Heart left ventricle (tissue), 16 donors: ENCODE results near the gene GNAS. TPM values are rescaled to one million over a fixed set of nuclear protein-coding genes. Genes with fewer than 3 reads are reported as not detected.
A peak's percentile ranks its signal among the peaks of the same experiment; 100 is the strongest.

ENCODE experiments used
- ATAC-seq, 4 donors: fragments of 200-7000 bp; cut with Tn5 transposase; one replicate each; pipeline ENCODE4 v1.9.1; 2020 to 2022; ENCODE audit warnings: moderate library complexity in 4 of 4, mild to moderate bottlenecking in 3 of 4, moderate number of reproducible peaks in 1 of 4
- DNase-seq, 5 donors: peaks; one replicate each; pipeline ENCODE4 v3.0.0-alpha.2; 2020
- H3K27ac ChIP-seq, 12 donors: fragments of 200-600 bp; sonication (generic) in 4 of 12; one replicate each; pipeline versions ENCODE4 v1.5.0 to v1.8.0; 2016 to 2022; ENCODE audit warnings: mild to moderate bottlenecking in 2 of 12
- H3K27me3 ChIP-seq, 9 donors: fragments of 200-600 bp; sonication (generic) in 2 of 9; one replicate each; pipeline versions ENCODE4 v1.5.1 to v1.8.0; 2016 to 2022; ENCODE audit warnings: mild to moderate bottlenecking in 3 of 9
- H3K36me3 ChIP-seq, 9 donors: fragments of 200-600 bp; sonication (generic) in 2 of 9; one replicate each; pipeline versions ENCODE4 v1.5.0 to v1.8.0; 2018 to 2022; ENCODE audit warnings: mild to moderate bottlenecking in 2 of 9
- H3K4me1 ChIP-seq, 12 donors: fragments of 200-600 bp; sonication (generic) in 4 of 12; one replicate each; pipeline versions ENCODE4 v1.5.0 to v1.8.0; 2016 to 2022; ENCODE audit warnings: mild to moderate bottlenecking in 3 of 12
- H3K4me3 ChIP-seq, 12 donors: fragments of 200-600 bp; sonication (generic) in 4 of 12; one replicate each; pipeline versions ENCODE4 v1.5.0 to v1.8.0; 2017 to 2022; ENCODE audit warnings: mild to moderate bottlenecking in 9 of 12, moderate library complexity in 4 of 12
- H3K9me3 ChIP-seq, 12 donors: fragments of 200-600 bp; sonication (generic) in 4 of 12; one replicate each; pipeline versions ENCODE4 v1.5.0 to v1.8.0; 2016 to 2022; ENCODE audit warnings: mild to moderate bottlenecking in 1 of 12
- CTCF ChIP-seq, 12 donors: fragments of 200-600 bp; sonication (generic) in 4 of 12; IDR thresholded peaks; one replicate each; pipeline versions ENCODE4 v1.5.0 to v1.8.0; 2018 to 2022; ENCODE audit warnings: antibody characterized with exemption in 12 of 12, mild to moderate bottlenecking in 5 of 12
- POLR2A ChIP-seq, 2 donors: fragments of 450-650 bp; IDR thresholded peaks; one replicate each; pipeline ENCODE4 v1.6.1; 2017; ENCODE audit warnings: antibody characterized with exemption in 2 of 2, mild to moderate bottlenecking in 2 of 2, moderate library complexity in 2 of 2
- WGBS, 4 donors: extraction: QIAGEN DNeasy Blood & Tissue Kit in 2 of 4; methylation state at CpG; one replicate each; pipeline versions ENCODE4 v1.1.5 to v1.1.7; 2013 to 2018; 5-methylcytosine and 5-hydroxymethylcytosine counted together
- intact Hi-C, 10 donors: fragments of 100-400 bp; cut with DNase I; formaldehyde crosslinking; loops; one replicate each; pipeline versions ENCODE4 v1.11.1 to v1.14.2; 2022
- polyA plus RNA-seq, 2 donors: library from polyadenylated mRNA; stranded (reverse); fragments of 200-250 nt; gene quantifications; one replicate each; pipeline ENCODE4 v1.2.3, GENCODE V29; 2013
- total RNA-seq, 9 donors: library from RNA; depleted of rRNA in 2 of 9; stranded (reverse); fragments of >200 nt in 2 of 9; fragmentation: NEBNext Ultra II Directional in 3 of 9; extraction: Animal tissue kit (Norgen Biotek cat#: 25700) in 3 of 9; gene quantifications; one replicate each; pipeline versions ENCODE4 v1.1.0 to v1.2.4, GENCODE V29; 2016 to 2023
- donor health status: ischemic (EF 13 %, LVEDD 7.1; RV severe dilation, severe dysfunction).
- donor health status: healthy with polysubstance abuse.
- donor health status: DM: no; HTN: yes; CAD: no.
- donor health status: DM: no; HTN: no; CAD: no.
- donor health status: ischemic (EF 25% LVEDD 6.9; RV normal size, moderate dysfunction).
- donor health status: ischemic (EF 25% LVEDD 5.7; RV mildly dilated, moderate dysfunction).
- donor health status: healthy.
- donor health status: DM: yes; HTN: yes; CAD: no.
- donor health status: ischemic (EF 35%, LVEDD 5.7; RV mildly dilated, moderate dysfunction).
- donor health status: nonischemic (EF 11% LVEDD 7.7; RV severe dilation, severe dysfunction).
- donor health status: DM: yes; HTN: yes; CAD: no.
- donor health status: PGD.
- donor health status: ischemic (EF 29% LVEDD 5.4; RV normal size, mild dysfunction).
- donor health status: nonischemic (EF 23%, LVEDD 6.1; RV moderate dilation, normal function).

GNAS gene
- total and polyA plus RNA-seq, 11 donors = 1,246 to 2,999 (median 1,604) TPM

- no peak for ATAC-seq
- H3K36me3 ChIP-seq = peaks cover 0 to 92% (median 41%) of the 10 kb centered on the region in 9 donors
- no peaks in the 10 kb centered on the region for H3K27me3 ChIP-seq
- H3K9me3 ChIP-seq = no peaks in the 10 kb centered on the region
- peak overlapping the region in 2 of 12 donors; percentile 5 to 33 for H3K27ac ChIP-seq
- no peak for DNase-seq
- 55 to 59% (median 57%) methylated on average over 19 of the region's 19 CpGs for WGBS, 4 donors
- no peak overlapping the region for H3K4me3 ChIP-seq
- H3K4me1 ChIP-seq = peaks cover 5 to 99% (median 73%) of the 10 kb centered on the region in 12 donors
- intact Hi-C loops = no loop called here
- TF ChIP-seq CTCF (IDR thresholded peaks at IDR 0.05) = no peak
- TF ChIP-seq POLR2A (IDR thresholded peaks at IDR 0.05) = no peak
Observed at GRCh38 chr20:58901488-58902402, 49.2 kb downstream of the GNAS start.

- TF ChIP-seq CTCF (IDR thresholded peaks at IDR 0.05) = no peak
- TF ChIP-seq POLR2A (IDR thresholded peaks at IDR 0.05) = no peak
- H3K36me3 ChIP-seq = peaks cover 0 to 85% (median 51%) of the 10 kb centered on the region in 9 donors
- DNase-seq (peak in 1 of 5 donors; percentile 26), ATAC-seq (no peak)
- no peak overlapping the region for H3K4me3 ChIP-seq
- H3K27ac ChIP-seq = no peak overlapping the region
- no peaks in the 10 kb centered on the region for H3K9me3 ChIP-seq
- H3K27me3 ChIP-seq = no peaks in the 10 kb centered on the region
- intact Hi-C loops = no loop called here
- peaks cover 0 to 97% (median 71%) of the 10 kb centered on the region in 12 donors for H3K4me1 ChIP-seq
- 59 to 74% (median 60%) methylated on average over 8 to 9 of the region's 9 CpGs for WGBS, 4 donors
Observed at GRCh38 chr20:58903614-58904013, 51.1 kb downstream of the GNAS start.

- Histone ChIP-seq H3K4me3 (no peak overlapping the region), H3K36me3 (peaks cover 6 to 86% (median 61%) of the 10 kb centered on the region in 9 donors), H3K4me1 (peaks cover 0 to 92% (median 70%) of the 10 kb centered on the region in 12 donors), H3K27me3 (no peaks in the 10 kb centered on the region), H3K9me3 (no peaks in the 10 kb centered on the region), H3K27ac (peak overlapping the region in 1 of 12 donors; percentile 9)
- ATAC-seq (no peak), DNase-seq (no peak)
- intact Hi-C loops = loop anchor here in 5 of 10 donors (5.0 kb wide), 2 partner anchors 77 to 127 kb away; partner anchors contain the start of genes NELFCD (in 5 of the 5) and ATP5F1E (in 1 of the 5)
- 66 to 81% (median 73%) methylated on average over 6 of the region's 6 CpGs for WGBS, 4 donors
- TF ChIP-seq POLR2A (IDR thresholded peaks at IDR 0.05) = no peak
- no peak for TF ChIP-seq CTCF (IDR thresholded peaks at IDR 0.05)
Observed at GRCh38 chr20:58905236-58905635, 52.7 kb downstream of the GNAS start.

- Histone ChIP-seq H3K27ac (peak overlapping the region in 8 of 12 donors; percentile 21 to 87 (median 82)), H3K27me3 (no peaks in the 10 kb centered on the region), H3K4me3 (no peak overlapping the region), H3K36me3 (peaks cover 10 to 86% (median 70%) of the 10 kb centered on the region in 9 donors), H3K9me3 (no peaks in the 10 kb centered on the region), H3K4me1 (peaks cover 0 to 87% (median 63%) of the 10 kb centered on the region in 12 donors)
- ATAC-seq (no peak), DNase-seq (no peak)
- WGBS, 4 donors = 87 to 94% (median 91%) methylated on average over 5 of the region's 5 CpGs
- intact Hi-C loops = loop anchor here in 5 of 10 donors (2.0 to 5.0 kb wide), 3 partner anchors 13 to 126 kb away; partner anchors contain the start of genes NELFCD (in 5 of the 5) and ATP5F1E (in 1 of the 5)
- TF ChIP-seq POLR2A (IDR thresholded peaks at IDR 0.05) (no peak), CTCF (IDR thresholded peaks at IDR 0.05) (no peak)
Observed at GRCh38 chr20:58906111-58906510, 53.6 kb downstream of the GNAS start.
